Measurements from ENCODE around the gene ZNF329. TPM values are rescaled to one million over a fixed set of nuclear protein-coding genes. Genes with fewer than 3 reads are reported as not detected.

The ZNF329 gene
- total and polyA plus RNA-seq, 2 experiments from 2014 or later = 2.7 to 16.9 TPM

DNA sequence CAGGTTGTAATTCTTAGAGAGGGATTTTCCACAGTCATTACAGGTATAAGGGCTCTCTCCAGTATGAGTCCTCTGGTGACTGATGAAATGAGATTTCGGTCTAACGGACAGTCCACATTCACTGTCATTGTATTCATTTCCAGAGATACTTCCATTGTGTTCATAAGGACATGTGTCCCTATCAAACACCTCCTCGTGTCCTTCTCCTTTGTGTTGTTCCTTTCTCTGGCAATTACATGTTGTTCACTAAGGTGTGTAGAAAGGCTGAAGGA, 42.1 kb downstream of the ZNF329 start:
- Histone ChIP-seq H3K4me2 (no peak overlapping the region), H4K20me1 (replicated peaks; ENCODE audit: insufficient read depth) (no peaks in the 10 kb centered on the region), H3K27me3 (ENCODE audit: insufficient read depth) (no peaks in the 10 kb centered on the region), H3K36me3 (ENCODE audit: insufficient read depth) (peaks cover 4% of the 10 kb centered on the region; the same call in 1 of the 2 replicates), H3K79me2 (replicated peaks; ENCODE audit: insufficient read depth) (no peaks in the 10 kb centered on the region), H3K4me3 (no peak overlapping the region), H3K9me2 (ENCODE audit: insufficient read depth) (no peaks in the 10 kb centered on the region), H3K4me1 (ENCODE audit: insufficient read depth) (no peaks in the 10 kb centered on the region), H3F3A (replicated peaks; ENCODE audit: low read depth) (no peaks in the 10 kb centered on the region), H3K27ac (ENCODE audit: low read depth) (no peak overlapping the region), H2AFZ (no peak overlapping the region)
- H3K9me3 Mint-ChIP-seq = peaks cover 90% of the 10 kb centered on the region
- TF ChIP-seq, protein P1, sequence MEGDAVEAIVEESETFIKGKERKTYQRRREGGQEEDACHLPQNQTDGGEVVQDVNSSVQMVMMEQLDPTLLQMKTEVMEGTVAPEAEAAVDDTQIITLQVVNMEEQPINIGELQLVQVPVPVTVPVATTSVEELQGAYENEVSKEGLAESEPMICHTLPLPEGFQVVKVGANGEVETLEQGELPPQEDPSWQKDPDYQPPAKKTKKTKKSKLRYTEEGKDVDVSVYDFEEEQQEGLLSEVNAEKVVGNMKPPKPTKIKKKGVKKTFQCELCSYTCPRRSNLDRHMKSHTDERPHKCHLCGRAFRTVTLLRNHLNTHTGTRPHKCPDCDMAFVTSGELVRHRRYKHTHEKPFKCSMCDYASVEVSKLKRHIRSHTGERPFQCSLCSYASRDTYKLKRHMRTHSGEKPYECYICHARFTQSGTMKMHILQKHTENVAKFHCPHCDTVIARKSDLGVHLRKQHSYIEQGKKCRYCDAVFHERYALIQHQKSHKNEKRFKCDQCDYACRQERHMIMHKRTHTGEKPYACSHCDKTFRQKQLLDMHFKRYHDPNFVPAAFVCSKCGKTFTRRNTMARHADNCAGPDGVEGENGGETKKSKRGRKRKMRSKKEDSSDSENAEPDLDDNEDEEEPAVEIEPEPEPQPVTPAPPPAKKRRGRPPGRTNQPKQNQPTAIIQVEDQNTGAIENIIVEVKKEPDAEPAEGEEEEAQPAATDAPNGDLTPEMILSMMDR (conservative IDR thresholded peaks at IDR 0.05; ENCODE audit: low read depth in 2 of 2) = no peak
- TF ChIP-seq ZNF331 (CRISPR knock-in tag; IDR thresholded peaks at IDR 0.05; ENCODE audit: low read depth) (no peak), EZH2 (IDR thresholded peaks at IDR 0.05; ENCODE audit: low read depth, unreplicated experiment) (no peak), REST (IDR thresholded peaks at IDR 0.05; ENCODE audit: unreplicated experiment) (no peak), NANOG (IDR thresholded peaks at IDR 0.05; ENCODE audit: borderline replicate concordance) (no peak), CREB1 (CRISPR knock-in tag; IDR thresholded peaks at IDR 0.05; ENCODE audit: low read depth) (no peak), JUNB (IDR thresholded peaks at IDR 0.05; ENCODE audit: unreplicated experiment) (no peak), EZH2phosphoT487 (IDR thresholded peaks at IDR 0.05; ENCODE audit: unreplicated experiment) (no peak), ZNF114 (CRISPR knock-in tag; IDR thresholded peaks at IDR 0.05) (no peak), ETS1 (IDR thresholded peaks at IDR 0.05) (no peak), POLR2AphosphoS5 (IDR thresholded peaks at IDR 0.05; ENCODE audit: low read depth) (no peak), ZNF462 (CRISPR knock-in tag; IDR thresholded peaks at IDR 0.05) (no peak), STAT1 (IDR thresholded peaks at IDR 0.05; ENCODE audit: unreplicated experiment) (no peak)
- ATAC-seq = no peak
- DNase-seq (ENCODE audit: low spot score) = no peak
- no peak overlapping the region for H3K27ac Mint-ChIP-seq
- H3K36me3 Mint-ChIP-seq (ENCODE audit: low read depth) = peaks cover 42% of the 10 kb centered on the region
- H3K4me1 Mint-ChIP-seq = no peaks in the 10 kb centered on the region
- no peaks in the 10 kb centered on the region for H3K27me3 Mint-ChIP-seq (ENCODE audit: insufficient read depth, low read depth, poor library complexity)
- no peak overlapping the region for H3K4me3 Mint-ChIP-seq
